ENCODE measurements around the gene SDCBP2. TPM values are rescaled to one million over a fixed set of nuclear protein-coding genes. Genes with fewer than 3 reads are reported as not detected.

Gene SDCBP2
- total and polyA plus RNA-seq, 2 of the 13 experiments (the other 11 are each of a cell fraction or from before 2014, with no cell fraction given), result 1.2 to 2.4 TPM

GRCh38 chr20:1325173-1326030 is 3.5 kb downstream of the SDCBP2 start (continued):
- TF ChIP-seq ZNF142 (CRISPR knock-in tag; IDR thresholded peaks at IDR 0.05), result peak; percentile 90
- TF ChIP-seq ISL2 (CRISPR knock-in tag; IDR thresholded peaks at IDR 0.05), result peak; percentile 80; the same call in 1 of the 2 replicates
- no peak for TF ChIP-seq ZSCAN29 (CRISPR knock-in tag; conservative IDR thresholded peaks at IDR 0.05)
- TF ChIP-seq GPN1 (CRISPR knock-in tag; IDR thresholded peaks at IDR 0.05; ENCODE audit: borderline replicate concordance), result 0 out of 2 replicates have a peak, but pooled peaks have one; percentile 25
- no peak for TF ChIP-seq ZBTB46 (CRISPR knock-in tag; IDR thresholded peaks at IDR 0.05; ENCODE audit: borderline replicate concordance)
- no peak; the same call in none of the 2 replicates for TF ChIP-seq ZNF678 (CRISPR knock-in tag; IDR thresholded peaks at IDR 0.05)
- TF ChIP-seq BRD4 (CRISPR knock-in tag; IDR thresholded peaks at IDR 0.05), result peak; percentile 90
- peak; percentile 91 for TF ChIP-seq KLF6 (CRISPR knock-in tag; IDR thresholded peaks at IDR 0.05)
- TF ChIP-seq NKX3-1 (CRISPR knock-in tag; IDR thresholded peaks at IDR 0.05), result peak; percentile 85
- TF ChIP-seq ZNF577 (CRISPR knock-in tag; IDR thresholded peaks at IDR 0.05; ENCODE audit: borderline replicate concordance, low read depth), result no peak; the same call in 1 of the 2 replicates
- peak; percentile 73 for TF ChIP-seq PAXIP1 (CRISPR knock-in tag; conservative IDR thresholded peaks at IDR 0.05)
- TF ChIP-seq ZNF574 (CRISPR knock-in tag; IDR thresholded peaks at IDR 0.05), result peak; percentile 81
- peak; percentile 82; the same call in 1 of the 2 replicates for TF ChIP-seq SP4 (CRISPR knock-in tag; IDR thresholded peaks at IDR 0.05)
